Measurements from ENCODE around the gene WASL. TPM values are rescaled to one million over a fixed set of nuclear protein-coding genes. Genes with fewer than 3 reads are reported as not detected.
A peak's percentile ranks its signal among the peaks of the same experiment; 100 is the strongest.

WASL gene
- total RNA-seq, 1 experiment from 2014 or later: 33.2 TPM

- intact Hi-C loops (cut with micrococcal nuclease; ENCODE audit: unreplicated experiment): no loop called here
- Mint-ChIP-seq H3K9me3 (ENCODE audit: low read depth, unreplicated experiment) (peaks cover 3% of the 10 kb centered on the region), H3K4me1 (ENCODE audit: low read depth, unreplicated experiment) (peaks cover 42% of the 10 kb centered on the region), H3K4me3 (ENCODE audit: low read depth, unreplicated experiment) (no peak overlapping the region), H3K27me3 (ENCODE audit: unreplicated experiment) (no peaks in the 10 kb centered on the region), H3K27ac (ENCODE audit: unreplicated experiment) (no peak overlapping the region), H3K36me3 (ENCODE audit: insufficient read depth, unreplicated experiment) (peaks cover 5% of the 10 kb centered on the region)
- no TSS peak for BruUV-seq (replicated peaks)
- CTCF ChIA-PET: interaction anchor here (0.7 kb wide), 1 partner anchor 97 kb away, joined by 4 read pairs; no protein-coding TSS in a partner anchor
- no peak for DNase-seq
- no peak for TF ChIP-seq CTCF (IDR thresholded peaks at IDR 0.05; ENCODE audit: unreplicated experiment)
These were observed 19.7 kb upstream of the WASL start for GRCh38 chr7:123768493-123768892.

DNA sequence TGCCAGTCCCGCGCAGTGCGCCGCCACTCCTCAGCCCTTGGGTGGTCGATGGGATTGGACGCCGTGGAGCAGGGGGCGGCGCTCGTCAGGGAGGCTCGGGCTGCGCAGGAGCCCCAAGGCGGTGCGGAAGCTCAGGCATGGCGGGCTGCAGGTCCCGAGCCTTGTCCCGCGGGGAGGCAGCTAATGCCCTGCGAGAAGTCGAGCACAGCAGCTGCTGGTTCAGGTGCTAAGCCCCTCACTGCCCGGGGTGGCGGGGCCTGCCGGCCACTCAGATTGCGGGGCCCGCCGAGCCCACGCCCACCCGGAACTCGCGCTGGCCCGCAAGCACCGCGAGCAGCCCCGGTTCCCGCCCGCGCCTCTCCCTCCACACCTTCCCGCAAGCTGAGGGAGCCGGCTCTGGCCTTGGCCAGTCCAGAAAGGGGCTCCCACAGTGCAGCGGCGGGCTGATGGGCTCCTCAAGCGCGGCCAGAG is 14.4 kb upstream of the WASL start:
- BruUV-seq (replicated peaks): no TSS peak
- no peak for DNase-seq
- H3K4me3 Mint-ChIP-seq (ENCODE audit: low read depth, unreplicated experiment): no peak overlapping the region
- no peak for TF ChIP-seq CTCF (IDR thresholded peaks at IDR 0.05; ENCODE audit: unreplicated experiment)
- CTCF ChIA-PET: no interaction called here
- peaks cover 3% of the 10 kb centered on the region for H3K9me3 Mint-ChIP-seq (ENCODE audit: low read depth, unreplicated experiment)
- intact Hi-C loops (cut with micrococcal nuclease; ENCODE audit: unreplicated experiment): no loop called here
- H3K4me1 Mint-ChIP-seq (ENCODE audit: low read depth, unreplicated experiment): no peaks in the 10 kb centered on the region
- H3K27ac Mint-ChIP-seq (ENCODE audit: unreplicated experiment): no peak overlapping the region
- peaks cover 5% of the 10 kb centered on the region for H3K36me3 Mint-ChIP-seq (ENCODE audit: insufficient read depth, unreplicated experiment)
- H3K27me3 Mint-ChIP-seq (ENCODE audit: unreplicated experiment): no peaks in the 10 kb centered on the region

- Mint-ChIP-seq H3K9me3 (ENCODE audit: low read depth, unreplicated experiment) (peaks cover 3% of the 10 kb centered on the region), H3K4me1 (ENCODE audit: low read depth, unreplicated experiment) (peaks cover 12% of the 10 kb centered on the region), H3K27me3 (ENCODE audit: unreplicated experiment) (no peaks in the 10 kb centered on the region), H3K27ac (ENCODE audit: unreplicated experiment) (no peak overlapping the region), H3K4me3 (ENCODE audit: low read depth, unreplicated experiment) (no peak overlapping the region), H3K36me3 (ENCODE audit: insufficient read depth, unreplicated experiment) (peaks cover 5% of the 10 kb centered on the region)
- TF ChIP-seq CTCF (IDR thresholded peaks at IDR 0.05; ENCODE audit: unreplicated experiment): no peak
- CTCF ChIA-PET: no interaction called here
- no peak for DNase-seq
- intact Hi-C loops (cut with micrococcal nuclease; ENCODE audit: unreplicated experiment): no loop called here
- no TSS peak for BruUV-seq (replicated peaks)
These were observed 12.9 kb upstream of the WASL start for GRCh38 chr7:123761729-123762128.

DNA sequence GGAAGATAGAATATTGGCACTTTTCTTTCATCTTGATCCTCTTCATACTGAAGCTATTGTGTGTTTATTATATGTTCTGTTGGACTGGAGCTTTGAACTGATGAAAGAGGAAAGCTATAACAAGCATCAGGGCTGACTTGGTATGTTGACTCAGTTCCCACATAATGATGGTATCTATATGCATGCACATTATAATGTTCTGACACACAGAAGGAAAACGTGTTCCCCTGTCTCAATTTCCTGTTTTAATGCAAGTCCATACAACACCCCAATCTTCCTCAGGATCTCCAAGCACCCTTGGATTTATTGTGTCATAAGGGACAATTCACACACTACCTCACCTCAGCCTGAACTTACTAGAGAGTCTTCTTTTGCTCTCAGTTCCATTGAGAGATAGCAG is 8.3 kb upstream of the WASL start:
- H3K4me3 Mint-ChIP-seq (ENCODE audit: low read depth, unreplicated experiment): no peak overlapping the region
- peaks cover 40% of the 10 kb centered on the region for H3K4me1 Mint-ChIP-seq (ENCODE audit: low read depth, unreplicated experiment)
- H3K9me3 Mint-ChIP-seq (ENCODE audit: low read depth, unreplicated experiment): no peaks in the 10 kb centered on the region
- intact Hi-C loops (cut with micrococcal nuclease; ENCODE audit: unreplicated experiment): no loop called here
- CTCF ChIA-PET: interaction anchor here (1.4 kb wide), 1 partner anchor 25 kb away, joined by 3 read pairs; no protein-coding TSS in a partner anchor
- no peaks in the 10 kb centered on the region for H3K27me3 Mint-ChIP-seq (ENCODE audit: unreplicated experiment)
- no peak for TF ChIP-seq CTCF (IDR thresholded peaks at IDR 0.05; ENCODE audit: unreplicated experiment)
- no TSS peak for BruUV-seq (replicated peaks)
- no peaks in the 10 kb centered on the region for H3K36me3 Mint-ChIP-seq (ENCODE audit: insufficient read depth, unreplicated experiment)
- peak overlapping the region; percentile 79 for H3K27ac Mint-ChIP-seq (ENCODE audit: unreplicated experiment)
- no peak for DNase-seq

Data from Calu3 (cell line).